ENCODE measurements around the gene SAPCD2. TPM values are rescaled to one million over a fixed set of nuclear protein-coding genes. Genes with fewer than 3 reads are reported as not detected.
A peak's percentile ranks its signal among the peaks of the same experiment; 100 is the strongest.

Gene SAPCD2
- total and polyA plus RNA-seq, 2 of the 8 experiments (the other 6 are each of a cell fraction or from before 2014, with no cell fraction given) = 12.7 to 32.1 TPM

- no peak within 1 kb of the TSS for H2AFZ ChIP-seq (ENCODE audit: low read length)
- H3K79me2 ChIP-seq (ENCODE audit: control insufficient read depth in 1 of 2, insufficient read depth in 2 of 2, low read length in 2 of 2) = no peaks in the 10 kb centered on the region
- H3K56ac ChIP-seq (replicated peaks; ENCODE audit: insufficient read length, low read depth, low read length) = no peak within 1 kb of the TSS
- H3K4me2 ChIP-seq (ENCODE audit: insufficient read depth in 1 of 2, low read depth in 2 of 2, low read length in 2 of 2) = no peak within 1 kb of the TSS
- H2AK5ac ChIP-seq (ENCODE audit: low read depth, low read length) = no peak within 1 kb of the TSS
- H2BK15ac ChIP-seq (ENCODE audit: low read length) = no peak within 1 kb of the TSS
- no peak within 1 kb of the TSS for H4K5ac ChIP-seq (ENCODE audit: insufficient read length, low read depth, low read length)
- FAIRE-seq (no peak), DNase-seq (ENCODE audit: low read depth in 1 of 2, low spot score in 2 of 2) (no peak)
- peak within 1 kb of the TSS; percentile 17; the same call in 1 of the 2 replicates for H2BK12ac ChIP-seq (ENCODE audit: low read depth, low read length)
- H3K23me2 ChIP-seq (ENCODE audit: low read depth, low read length) = peaks cover 4% of the 10 kb centered on the region; the same call in 1 of the 2 replicates
- peaks cover 0 to 10% (median 2%) of the 10 kb centered on the region in 4 experiments; a peak in 5 of 7 replicates for H3K4me1 ChIP-seq (replicated peaks in 1 of 4; ENCODE audit: control insufficient read depth in 3 of 4, insufficient read depth in 4 of 4, low read length in 3 of 4)
- H3K79me1 ChIP-seq (ENCODE audit: low read depth, low read length) = no peaks in the 10 kb centered on the region
- peak within 1 kb of the TSS; percentile 25; the same call in 1 of the 2 replicates for H4K8ac ChIP-seq (ENCODE audit: extremely low read depth, insufficient read depth, low read length)
- H3K9ac ChIP-seq (replicated peaks in 1 of 4; ENCODE audit: extremely low read depth in 1 of 4, low read depth in 3 of 4, low read length in 3 of 4) = no peak within 1 kb of the TSS
- H3K36me3 ChIP-seq (ENCODE audit: control insufficient read depth in 2 of 4, insufficient read depth in 4 of 4, low read length in 3 of 4) = no peaks in the 10 kb centered on the region
- WGBS, 2 experiments (ENCODE audit: extremely low coverage in 1 of 2, insufficient coverage in 1 of 2, insufficient read length in 1 of 2, insufficient replicate concordance in 2 of 2, low coverage in 1 of 2, low lambda C conversion rate in 2 of 2, missing lambda C conversion rate in 1 of 2) = 86% methylated on average over 13 of the region's 16 CpGs; no CpG with 5 or more reads in 1 of the 2 experiments
- H3K4me3 ChIP-seq (ENCODE audit: extremely low read depth in 1 of 4, insufficient read depth in 2 of 4, low read depth in 3 of 4, low read length in 4 of 4) = no peak within 1 kb of the TSS
- no peak within 1 kb of the TSS for H3K14ac ChIP-seq (ENCODE audit: insufficient read length)
- no peak within 1 kb of the TSS for H3K4ac ChIP-seq (replicated peaks; ENCODE audit: insufficient read length, low read depth, low read length)
- TF ChIP-seq SAP30 (IDR thresholded peaks at IDR 0.05; ENCODE audit: insufficient read depth, insufficient replicate concordance, low read length) = no peak
- TF ChIP-seq TAF7 (optimal IDR thresholded peaks at IDR 0.05; ENCODE audit: borderline replicate concordance, low read depth, low read length) = no peak
- no peak for TF ChIP-seq CHD2 (IDR thresholded peaks at IDR 0.05; ENCODE audit: low read length)
- TF ChIP-seq SP2 (IDR thresholded peaks at IDR 0.05; ENCODE audit: low read length) = no peak
- TF ChIP-seq CTBP2 (IDR thresholded peaks at IDR 0.05; ENCODE audit: borderline replicate concordance, insufficient read depth, insufficient read length, low read length) = no peak
- no peak for TF ChIP-seq ZNF274 (IDR thresholded peaks at IDR 0.05; ENCODE audit: borderline replicate concordance, extremely low read depth, low read length)
- TF ChIP-seq EP300 (IDR thresholded peaks at IDR 0.05; ENCODE audit: borderline replicate concordance in 1 of 2, low read depth in 2 of 2, low read length in 2 of 2) = no peak
- TF ChIP-seq SIRT6 (IDR thresholded peaks at IDR 0.05; ENCODE audit: low read length) = no peak
- TF ChIP-seq JUND (IDR thresholded peaks at IDR 0.05; ENCODE audit: low read length) = no peak
- no peak for TF ChIP-seq JUN (IDR thresholded peaks at IDR 0.05; ENCODE audit: low read depth, low read length)
- no peak for TF ChIP-seq CBX8 (IDR thresholded peaks at IDR 0.05; ENCODE audit: borderline replicate concordance, low read depth, low read length)
- H4K91ac ChIP-seq (replicated peaks; ENCODE audit: insufficient read length, low read length) = no peak within 1 kb of the TSS
- H2BK5ac ChIP-seq (ENCODE audit: low read depth, low read length) = no peak within 1 kb of the TSS
- H3K27ac ChIP-seq (ENCODE audit: low read depth, low read length) = no peak within 1 kb of the TSS
- H2BK120ac ChIP-seq (replicated peaks; ENCODE audit: low read depth, low read length) = no peak within 1 kb of the TSS
- H3K27me3 ChIP-seq (replicated peaks in 1 of 4; ENCODE audit: control insufficient read depth in 3 of 4, extremely low read depth in 1 of 4, insufficient read depth in 3 of 4, low read length in 3 of 4) = peaks cover 1 to 18% (median 11%) of the 10 kb centered on the region in 4 experiments; a peak in 6 of 7 replicates
- POLR2A ChIA-PET (ENCODE audit: partially characterized antibody) = interaction anchor here (2.1 kb wide), 1 partner anchor 13 kb away, joined by 4 read pairs; no protein-coding TSS in a partner anchor
- H2BK20ac ChIP-seq (ENCODE audit: low read length) = no peak within 1 kb of the TSS
- H3K18ac ChIP-seq (ENCODE audit: extremely low read depth, low read length) = no peak within 1 kb of the TSS
- H4K20me1 ChIP-seq (replicated peaks in 1 of 2; ENCODE audit: control insufficient read depth in 1 of 2, insufficient read depth in 2 of 2, low read length in 2 of 2) = peaks cover 2 to 4% of the 10 kb centered on the region in 2 experiments
- no peak within 1 kb of the TSS for H3K23ac ChIP-seq (ENCODE audit: insufficient read length)
- CTCF ChIA-PET (ENCODE audit: partially characterized antibody) = interaction anchor here (1.2 to 8.5 kb wide), 11 partner anchors 12 to 85 kb away, joined by 3 to 110 read pairs (median 6); partner anchors contain the start of genes C8G, CLIC3 and SAPCD2
- H3K9me3 ChIP-seq (ENCODE audit: insufficient read depth in 2 of 2, low read depth in 1 of 2, low read length in 1 of 2) = no peaks in the 10 kb centered on the region
Measured at GRCh38 chr9:137031904-137032640, 38.3 kb downstream of the SAPCD2 start, which contains the start of gene FUT7. TSS of gene FUT7 (minus strand) at chr9:137032088. CDS start at chr9:137031991, 97 bp downstream.
